Lower leg skin (tissue), 3 donors: ENCODE data around the gene LENEP.

Experiments
- POLR2A ChIP-seq, 2 donors: fragments of 450-650 bp; IDR thresholded peaks; one replicate each; pipeline ENCODE4 v1.6.1; 2016 to 2017; ENCODE audit warnings: antibody characterized with exemption in 2 of 2, mild to moderate bottlenecking in 1 of 2, moderate library complexity in 1 of 2
- TF ChIP-seq, protein P1 (sequence below), 3 donors: fragments of 450-650 bp; IDR thresholded peaks; one replicate each; pipeline ENCODE4 v1.5.1; 2016; ENCODE audit warnings: antibody characterized with exemption in 3 of 3, mild to moderate bottlenecking in 3 of 3, moderate library complexity in 2 of 3

DNA sequence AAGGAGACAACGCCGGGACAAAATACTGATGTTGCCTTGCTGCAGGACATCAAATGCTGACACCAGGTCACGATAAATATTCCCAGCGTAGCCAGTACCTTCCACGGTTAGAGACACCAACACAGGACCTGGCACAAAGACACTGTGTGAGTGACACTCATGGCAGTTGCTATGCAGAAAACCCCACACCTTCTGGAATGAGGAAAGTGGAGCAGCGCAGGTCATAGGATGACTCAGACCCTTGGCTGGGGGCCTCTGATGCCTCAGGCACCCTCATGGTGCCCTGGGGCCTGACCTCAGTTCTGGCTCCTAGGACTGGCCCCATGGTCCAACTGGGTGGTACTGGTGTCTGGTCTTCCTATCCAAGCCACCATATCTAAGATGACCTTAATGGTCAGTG lies 33.2 kb downstream of the LENEP start:
- TF ChIP-seq, protein P1, sequence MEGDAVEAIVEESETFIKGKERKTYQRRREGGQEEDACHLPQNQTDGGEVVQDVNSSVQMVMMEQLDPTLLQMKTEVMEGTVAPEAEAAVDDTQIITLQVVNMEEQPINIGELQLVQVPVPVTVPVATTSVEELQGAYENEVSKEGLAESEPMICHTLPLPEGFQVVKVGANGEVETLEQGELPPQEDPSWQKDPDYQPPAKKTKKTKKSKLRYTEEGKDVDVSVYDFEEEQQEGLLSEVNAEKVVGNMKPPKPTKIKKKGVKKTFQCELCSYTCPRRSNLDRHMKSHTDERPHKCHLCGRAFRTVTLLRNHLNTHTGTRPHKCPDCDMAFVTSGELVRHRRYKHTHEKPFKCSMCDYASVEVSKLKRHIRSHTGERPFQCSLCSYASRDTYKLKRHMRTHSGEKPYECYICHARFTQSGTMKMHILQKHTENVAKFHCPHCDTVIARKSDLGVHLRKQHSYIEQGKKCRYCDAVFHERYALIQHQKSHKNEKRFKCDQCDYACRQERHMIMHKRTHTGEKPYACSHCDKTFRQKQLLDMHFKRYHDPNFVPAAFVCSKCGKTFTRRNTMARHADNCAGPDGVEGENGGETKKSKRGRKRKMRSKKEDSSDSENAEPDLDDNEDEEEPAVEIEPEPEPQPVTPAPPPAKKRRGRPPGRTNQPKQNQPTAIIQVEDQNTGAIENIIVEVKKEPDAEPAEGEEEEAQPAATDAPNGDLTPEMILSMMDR (IDR thresholded peaks at IDR 0.05) = no peak
- no peak for TF ChIP-seq POLR2A (IDR thresholded peaks at IDR 0.05)
